ENCODE results near the gene LRRK2. TPM values are rescaled to one million over a fixed set of nuclear protein-coding genes. Genes with fewer than 3 reads are reported as not detected.

Gene LRRK2
- total and polyA plus RNA-seq, 8 donors = 3.8 to 515 (median 6.5) TPM

Other genes with a start within 250 kb of the LRRK2 start
- gene SLC2A13, start 118.9 kb upstream of the LRRK2 start, total RNA-seq = 10 to 100 TPM; 12.8 to 14.6 TPM
- gene SLC2A13, start 118.9 kb upstream of the LRRK2 start, polyA plus RNA-seq (ENCODE audit: insufficient read length in 6 of 6) = 1 to 10 TPM; 5.8 to 8.2 (median 7.1) TPM

Measured in left lung (tissue), 8 donors.